Liver (tissue), 9 donors: Measurements from ENCODE around the gene SAMD1. TPM values are rescaled to one million over a fixed set of nuclear protein-coding genes. Genes with fewer than 3 reads are reported as not detected.
A peak's percentile ranks its signal among the peaks of the same experiment; 100 is the strongest.

Source experiments
- DNase-seq: peaks from one replicate; pipeline ENCODE4 v3.0.0-alpha.2; 2017; ENCODE audit warnings: low spot score
- H3K27ac ChIP-seq, 2 donors: one replicate each; pipeline ENCODE4 v1.7.0; 2013; ENCODE audit warnings: inconsistent platforms in 2 of 2, low read length in 2 of 2, control low read depth in 1 of 2, low read depth in 1 of 2, mild to moderate bottlenecking in 1 of 2
- H3K27me3 ChIP-seq, 4 donors: one replicate each; pipeline versions ENCODE4 v1.6.1 to v1.7.0; 2013; ENCODE audit warnings: low read length in 3 of 4, inconsistent platforms in 1 of 4, mild to moderate bottlenecking in 1 of 4, moderate library complexity in 1 of 4; ENCODE audit not compliant: control insufficient read depth in 4 of 4, insufficient read depth in 4 of 4
- H3K36me3 ChIP-seq, 4 donors: one replicate each; pipeline versions ENCODE4 v1.6.1 to v1.7.0; 2013; ENCODE audit warnings: low read length in 3 of 4, mild to moderate bottlenecking in 3 of 4, low read depth in 1 of 4, moderate library complexity in 1 of 4; ENCODE audit not compliant: control insufficient read depth in 4 of 4, insufficient read depth in 3 of 4
- H3K4me1 ChIP-seq, 4 donors: one replicate each; pipeline versions ENCODE4 v1.6.1 to v1.7.0; 2013; ENCODE audit warnings: low read length in 3 of 4, mild to moderate bottlenecking in 3 of 4, moderate library complexity in 1 of 4; ENCODE audit not compliant: control insufficient read depth in 4 of 4, insufficient read depth in 4 of 4
- H3K4me3 ChIP-seq, 3 donors: one replicate each; pipeline versions ENCODE4 v1.6.1 to v1.7.0; 2013; ENCODE audit warnings: low read length in 3 of 3, control low read depth in 1 of 3, low read depth in 1 of 3, mild to moderate bottlenecking in 1 of 3
- H3K9ac ChIP-seq, 2 donors: one replicate each; pipeline ENCODE4 v1.7.0; 2013; ENCODE audit warnings: low read length in 2 of 2, mild to moderate bottlenecking in 2 of 2, moderate library complexity in 2 of 2, control low read depth in 1 of 2, low read depth in 1 of 2
- H3K9me3 ChIP-seq, 4 donors: one replicate each; pipeline versions ENCODE4 v1.6.1 to v1.7.0; 2013; ENCODE audit warnings: low read length in 3 of 4; ENCODE audit not compliant: control insufficient read depth in 4 of 4
- ATF3 ChIP-seq: IDR thresholded peaks from 2 replicates; pipeline ENCODE4 v1.6.1; 2016; ENCODE audit warnings: antibody characterized with exemption
- CTCF ChIP-seq: fragments of 150-350 bp; IDR thresholded peaks from 2 replicates; pipeline ENCODE4 v1.5.1; 2017; ENCODE audit warnings: improper control_type of control experiment, low read depth, low read length; ENCODE audit not compliant: missing input control
- EGR1 ChIP-seq, 2 donors: IDR thresholded peaks; 2 replicates each; pipeline ENCODE4 v1.6.1; 2016 to 2018; ENCODE audit warnings: antibody characterized with exemption in 2 of 2, low read depth in 2 of 2
- FOXA1 ChIP-seq: IDR thresholded peaks from 2 replicates; pipeline ENCODE4 v1.6.1; 2016; ENCODE audit warnings: antibody characterized with exemption
- FOXA2 ChIP-seq: IDR thresholded peaks from 2 replicates; pipeline ENCODE4 v1.6.1; 2016; ENCODE audit warnings: antibody characterized with exemption
- HNF4A ChIP-seq, 2 donors: conservative IDR thresholded peaks; 2 replicates each; pipeline ENCODE4 v1.6.1; 2016; ENCODE audit warnings: antibody characterized with exemption in 2 of 2, mild to moderate bottlenecking in 2 of 2
- HNF4G ChIP-seq: IDR thresholded peaks from 2 replicates; pipeline ENCODE4 v1.6.1; 2016; ENCODE audit warnings: antibody characterized with exemption
- JUND ChIP-seq, 2 donors: IDR thresholded peaks; 2 replicates each; pipeline ENCODE4 v1.6.1; 2016; ENCODE audit warnings: antibody characterized with exemption in 2 of 2
- MAX ChIP-seq: IDR thresholded peaks from 2 replicates; pipeline ENCODE4 v1.6.1; 2016; ENCODE audit warnings: antibody characterized with exemption
- NR2F2 ChIP-seq: IDR thresholded peaks from 2 replicates; pipeline ENCODE4 v1.6.1; 2016; ENCODE audit warnings: antibody characterized with exemption
- RAD21 ChIP-seq, 2 donors: IDR thresholded peaks; 2 replicates each; pipeline ENCODE4 v1.6.1; 2016; ENCODE audit warnings: antibody characterized with exemption in 2 of 2, mild to moderate bottlenecking in 2 of 2
- REST ChIP-seq: IDR thresholded peaks from 2 replicates; pipeline ENCODE4 v1.6.1; 2016; ENCODE audit warnings: antibody characterized with exemption, mild to moderate bottlenecking
- RXRA ChIP-seq, 2 donors: IDR thresholded peaks; 2 replicates each; pipeline ENCODE4 v1.6.1; 2017 to 2018; ENCODE audit warnings: antibody characterized with exemption in 2 of 2, mild to moderate bottlenecking in 1 of 2
- SP1 ChIP-seq: IDR thresholded peaks from 2 replicates; pipeline ENCODE4 v1.6.1; 2018; ENCODE audit warnings: antibody characterized with exemption, mild to moderate bottlenecking
- TAF1 ChIP-seq: conservative IDR thresholded peaks from 2 replicates; pipeline ENCODE4 v1.6.1; 2016; ENCODE audit warnings: antibody characterized with exemption, mild to moderate bottlenecking
- ZBTB33 ChIP-seq: IDR thresholded peaks from 2 replicates; pipeline ENCODE4 v1.6.1; 2016; ENCODE audit warnings: antibody characterized with exemption
- WGBS: extraction: QIAGEN DNeasy Blood & Tissue Kit; methylation state at CpG from one replicate; pipeline ENCODE4 v1.1.7; 2013; 5-methylcytosine and 5-hydroxymethylcytosine counted together
- polyA plus RNA-seq, 2 donors: library from polyadenylated mRNA; stranded (reverse) in 1 of 2; unstranded in 1 of 2; fragments of 200-250 nt in 1 of 2; fragments of >200 nt in 1 of 2; fragmentation: Nextera tagmentation in 1 of 2; extraction: Ambion mirVana in 1 of 2; gene quantifications; one replicate each; pipeline versions ENCODE4 v1.2.1 to v1.2.3, GENCODE V29; 2013 to 2015
- total RNA-seq, 2 donors: library from RNA; depleted of rRNA; stranded (reverse); fragments of >200 nt; gene quantifications; one replicate each; pipeline ENCODE4 v1.2.3, GENCODE V29; 2014
- donor health status: healthy.
- donor health status: healthy.
- donor health status: healthy.
- donor health status: healthy.
- donor health status: healthy.

The SAMD1 gene
- total and polyA plus RNA-seq, 4 donors = 2.1 to 33.0 (median 9.0) TPM

- Histone ChIP-seq H3K9ac (no peak overlapping the region), H3K4me1 (peaks cover 1 to 12% (median 8%) of the 10 kb centered on the region in 4 donors), H3K27me3 (no peaks in the 10 kb centered on the region), H3K9me3 (peaks cover 0 to 5% (median 3%) of the 10 kb centered on the region in 4 donors), H3K27ac (peak overlapping the region in 1 of 2 donors; percentile 12), H3K4me3 (no peak overlapping the region), H3K36me3 (peaks cover 4 to 19% (median 6%) of the 10 kb centered on the region in 4 donors)
- no peak for DNase-seq
- TF ChIP-seq RXRA (IDR thresholded peaks at IDR 0.05) (no peak), HNF4A (conservative IDR thresholded peaks at IDR 0.05) (no peak), TAF1 (no peak), FOXA1 (no peak), SP1 (no peak), MAX (no peak), CTCF (no peak), NR2F2 (no peak), FOXA2 (no peak), ZBTB33 (no peak), JUND (IDR thresholded peaks at IDR 0.05) (no peak), HNF4G (no peak), REST (no peak), EGR1 (IDR thresholded peaks at IDR 0.05; ENCODE audit: low read depth in 2 of 2) (no peak), ATF3 (no peak), RAD21 (IDR thresholded peaks at IDR 0.05) (no peak)
- 98% methylated on average over 9 of the region's 9 CpGs for WGBS
These were observed 2.7 kb upstream of the SAMD1 start for GRCh38 chr19:14093117-14093823.
